Pons (tissue), 1 donor: ENCODE results near the gene PP2D1.
"Not testable (repeated sequence)": the region's sequence is repeated elsewhere in the genome, so short reads cannot be mapped to it uniquely, and the experiment has no call there.

Experiments
- DNase-seq: peaks from one replicate; pipeline ENCODE4 v3.0.0-alpha.2; 2016; ENCODE audit warnings: low spot score

Gene PP2D1

DNA sequence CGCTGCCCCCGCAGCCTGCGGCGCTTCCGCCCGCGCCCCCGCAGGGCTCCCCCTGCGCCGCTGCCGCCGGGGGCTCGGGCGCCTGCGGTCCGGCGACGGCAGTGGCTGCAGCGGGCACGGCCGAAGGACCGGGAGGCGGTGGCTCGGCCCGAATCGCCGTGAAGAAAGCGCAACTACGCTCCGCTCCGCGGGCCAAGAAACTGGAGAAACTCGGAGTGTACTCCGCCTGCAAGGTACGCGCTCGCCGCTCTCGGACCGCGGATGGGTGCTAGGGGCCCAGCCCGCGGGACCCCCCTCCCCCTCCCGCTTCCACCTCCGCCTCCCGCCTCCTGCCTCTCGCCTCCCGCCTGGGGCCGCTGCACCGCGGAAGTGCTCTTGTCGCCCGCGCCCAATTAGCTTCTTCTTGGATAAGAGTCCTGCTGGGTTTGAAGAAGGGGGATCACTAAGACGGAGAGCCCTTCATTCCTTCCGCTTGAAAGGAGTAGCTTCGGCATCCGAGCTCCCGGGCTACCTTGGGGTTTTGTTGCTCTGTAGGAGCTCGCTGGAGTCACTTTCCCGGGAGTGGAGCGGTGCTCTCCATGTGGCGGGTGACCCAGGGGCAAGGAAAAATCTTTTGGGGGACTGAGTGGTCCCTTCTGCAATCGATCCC, 28.6 kb upstream of the PP2D1 start:
- DNase-seq, result peak; percentile 88

DNA sequence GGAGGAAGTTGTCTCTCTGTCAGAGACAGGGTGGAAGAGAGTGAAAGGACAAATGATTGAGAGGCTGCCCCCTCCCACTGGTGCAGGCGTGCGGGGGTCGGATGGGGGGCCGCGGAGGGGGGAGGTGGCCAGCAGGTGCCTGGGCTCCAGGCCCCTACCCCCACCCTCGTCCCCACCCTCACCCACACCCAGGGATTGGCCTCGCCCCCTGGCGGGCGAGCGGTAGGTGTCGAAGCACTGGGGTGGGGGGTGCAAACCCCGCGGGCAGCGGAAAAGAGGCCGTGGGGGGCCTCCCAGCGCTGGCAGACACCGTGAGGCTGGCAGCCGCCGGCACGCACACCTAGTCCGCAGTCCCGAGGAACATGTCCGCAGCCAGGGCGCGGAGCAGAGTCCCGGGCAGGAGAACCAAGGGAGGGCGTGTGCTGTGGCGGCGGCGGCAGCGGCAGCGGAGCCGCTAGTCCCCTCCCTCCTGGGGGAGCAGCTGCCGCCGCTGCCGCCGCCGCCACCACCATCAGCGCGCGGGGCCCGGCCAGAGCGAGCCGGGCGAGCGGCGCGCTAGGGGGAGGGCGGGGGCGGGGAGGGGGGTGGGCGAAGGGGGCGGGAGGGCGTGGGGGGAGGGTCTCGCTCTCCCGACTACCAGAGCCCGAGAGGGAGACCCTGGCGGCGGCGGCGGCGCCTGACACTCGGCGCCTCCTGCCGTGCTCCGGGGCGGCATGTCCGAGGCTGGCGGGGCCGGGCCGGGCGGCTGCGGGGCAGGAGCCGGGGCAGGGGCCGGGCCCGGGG, 27.9 kb upstream of the PP2D1 start, which contains the start of gene KAT2B:
Gene KAT2B, plus strand, starts transcription at position 682 of the 783 bp plus-strand sequence. Its CDS starts 32 bp downstream, at position 714.
- DNase-seq, result peak; percentile 91

DNA sequence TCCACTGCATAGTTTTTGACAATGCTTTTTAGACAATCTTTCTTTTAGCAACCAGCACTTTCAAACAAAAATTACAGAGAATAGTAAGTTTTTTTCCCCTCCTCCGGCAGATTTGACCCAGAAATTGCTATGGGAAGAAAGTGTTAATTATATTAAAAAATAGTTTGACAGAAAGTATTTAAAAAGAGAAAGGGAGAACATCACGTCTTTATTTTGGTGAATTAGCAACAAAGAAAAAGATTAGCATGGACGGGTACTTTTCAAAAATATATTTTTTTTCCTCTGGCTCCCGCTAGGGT, 27.4 kb upstream of the PP2D1 start:
- DNase-seq, result no peak

DNA sequence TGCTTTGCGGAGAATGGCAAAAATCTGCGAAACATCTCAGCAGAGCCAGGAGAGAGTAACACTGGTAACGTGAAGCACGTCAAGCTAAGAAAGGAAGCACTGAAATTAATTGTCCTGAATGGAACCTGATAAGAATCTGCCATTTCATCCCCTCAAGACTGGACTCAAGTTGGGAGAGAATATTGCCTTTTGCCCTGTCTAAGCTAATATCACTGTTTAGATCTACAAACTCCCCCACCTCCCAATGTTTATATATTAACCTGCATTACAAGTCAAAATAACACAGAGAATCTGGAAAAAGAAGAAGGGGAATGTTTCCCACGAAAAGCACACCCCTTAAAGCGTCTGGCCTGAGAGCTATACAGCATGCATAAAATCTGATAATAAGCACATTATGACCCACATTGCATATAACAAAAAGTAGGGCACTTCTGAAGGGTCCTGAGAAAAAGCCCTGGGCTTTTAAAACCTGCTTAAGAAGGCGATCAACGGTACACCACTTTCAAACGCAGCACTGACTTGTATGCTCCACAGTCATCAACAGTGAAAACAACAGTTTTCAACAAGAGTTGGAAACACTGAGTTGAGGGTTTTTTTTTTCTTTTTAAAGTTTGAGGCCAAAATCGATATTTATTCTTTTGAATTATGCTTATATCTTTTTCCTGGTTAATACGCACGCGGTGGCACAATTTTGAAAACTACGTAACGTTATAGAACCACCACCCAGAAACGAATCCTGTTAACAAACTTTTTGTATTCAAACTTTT, 26.8 kb upstream of the PP2D1 start:
- DNase-seq, result peak; percentile 57

DNA sequence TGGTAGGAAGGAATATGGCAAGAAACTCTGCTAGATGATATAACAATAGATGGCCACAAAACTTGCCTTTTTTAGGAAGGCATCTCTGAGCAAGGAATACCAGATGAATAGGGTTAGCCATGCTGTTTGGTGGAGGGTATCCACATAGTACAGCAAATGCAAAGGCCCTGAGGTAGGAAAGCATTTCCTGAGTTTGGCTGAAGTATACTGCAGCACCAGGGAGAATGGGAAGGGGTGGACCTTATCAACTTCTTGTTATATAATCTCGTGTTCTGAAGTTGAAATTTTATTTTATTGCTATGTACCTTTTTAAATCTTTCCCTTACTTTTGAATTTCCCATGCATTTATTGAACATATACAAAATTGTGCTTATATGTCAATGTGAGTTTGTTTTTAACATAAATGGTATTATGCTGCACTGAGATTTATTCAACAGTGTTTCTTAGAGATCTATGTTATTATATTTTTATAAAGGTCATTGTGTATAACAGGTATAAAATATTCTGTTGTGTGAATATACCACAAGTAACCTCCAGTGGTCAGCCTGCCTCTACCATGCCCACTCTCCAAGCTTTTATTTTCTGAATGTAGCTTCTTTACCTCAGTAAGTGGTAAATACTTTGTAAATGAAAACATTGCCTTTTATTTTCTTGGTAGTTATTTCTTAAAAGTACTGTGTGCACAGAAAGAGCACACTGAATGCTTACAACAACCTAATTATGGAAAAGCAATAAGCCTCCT, 25.4 kb upstream of the PP2D1 start:
- no peak for DNase-seq

DNA sequence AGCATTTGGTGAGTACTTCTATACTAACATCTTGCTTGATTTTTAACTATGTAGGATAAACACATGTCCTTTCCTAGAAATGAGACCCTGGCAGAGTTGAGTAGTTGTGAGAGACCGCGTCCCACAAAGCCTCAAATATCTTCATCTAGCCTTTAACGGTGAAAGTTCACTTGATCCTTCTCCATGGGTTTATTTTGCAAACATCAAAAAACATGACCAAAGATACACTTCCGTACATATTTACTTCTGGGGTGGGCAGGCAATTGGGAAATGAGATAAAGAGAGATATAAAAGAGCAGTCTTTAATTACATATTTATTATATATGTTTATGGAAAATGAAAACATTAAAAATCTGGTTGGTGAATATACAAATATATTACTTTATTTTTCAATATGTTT, 23.0 kb upstream of the PP2D1 start:
- no peak for DNase-seq

DNA sequence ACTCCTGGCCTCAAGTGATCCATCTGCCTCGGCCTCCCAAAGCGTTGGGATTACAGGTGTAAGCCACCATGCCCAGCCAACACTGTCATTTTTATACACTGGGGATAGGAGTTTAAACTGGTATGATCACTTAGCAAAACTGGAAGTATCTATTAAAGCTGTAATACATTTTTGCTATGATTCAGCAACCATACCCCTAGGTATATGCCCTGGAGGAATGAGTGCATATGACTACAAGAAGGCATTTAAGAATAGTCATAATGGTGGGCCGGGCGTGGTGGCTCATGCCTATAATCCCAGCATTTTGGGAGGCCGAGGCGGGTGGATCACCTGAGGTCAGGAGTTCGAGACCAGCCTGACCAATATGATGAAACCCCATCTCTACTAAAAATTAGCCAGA, 19.9 kb upstream of the PP2D1 start:
- DNase-seq, result not testable (repeated sequence)

DNA sequence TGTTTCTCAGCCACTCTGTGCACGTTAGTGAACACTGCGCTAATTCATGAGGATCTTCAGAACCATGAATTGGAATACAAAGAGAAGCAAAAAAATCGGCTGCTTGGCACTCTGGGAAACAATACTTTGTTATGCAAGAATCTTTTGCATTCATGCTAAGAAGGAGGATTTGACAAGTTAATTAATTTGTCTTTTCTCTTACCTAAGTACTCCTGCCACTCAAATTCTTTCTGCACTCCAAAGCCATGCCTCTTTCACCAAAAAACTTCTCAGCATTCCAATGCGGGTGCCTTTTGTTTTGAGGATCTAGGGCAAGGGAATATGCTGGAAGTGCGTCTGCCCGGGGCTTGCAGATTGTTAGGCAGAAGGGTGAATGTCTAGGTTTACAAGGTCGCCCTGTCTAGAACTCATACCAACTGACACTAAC, 16.9 kb upstream of the PP2D1 start:
- peak; percentile 51 for DNase-seq

DNA sequence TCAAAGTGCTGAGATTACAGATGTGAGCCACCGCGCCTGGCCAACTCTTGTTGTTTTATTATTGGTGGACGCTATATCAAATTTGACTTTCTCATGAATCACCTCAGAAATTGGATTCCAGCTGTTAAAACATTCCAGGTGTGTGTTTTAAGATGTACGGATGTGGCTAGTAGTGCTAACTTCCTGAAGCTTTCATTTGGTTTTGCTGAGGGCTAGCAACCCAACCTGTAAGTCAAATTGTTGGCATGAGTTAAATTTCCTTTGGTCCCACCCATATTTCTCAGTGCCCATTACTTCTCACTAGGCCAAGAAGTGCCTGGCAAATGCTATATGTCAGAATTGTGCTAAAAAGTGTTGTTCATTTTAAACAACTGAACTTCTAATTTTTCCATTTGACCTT, 15.1 kb upstream of the PP2D1 start:
- no peak for DNase-seq

DNA sequence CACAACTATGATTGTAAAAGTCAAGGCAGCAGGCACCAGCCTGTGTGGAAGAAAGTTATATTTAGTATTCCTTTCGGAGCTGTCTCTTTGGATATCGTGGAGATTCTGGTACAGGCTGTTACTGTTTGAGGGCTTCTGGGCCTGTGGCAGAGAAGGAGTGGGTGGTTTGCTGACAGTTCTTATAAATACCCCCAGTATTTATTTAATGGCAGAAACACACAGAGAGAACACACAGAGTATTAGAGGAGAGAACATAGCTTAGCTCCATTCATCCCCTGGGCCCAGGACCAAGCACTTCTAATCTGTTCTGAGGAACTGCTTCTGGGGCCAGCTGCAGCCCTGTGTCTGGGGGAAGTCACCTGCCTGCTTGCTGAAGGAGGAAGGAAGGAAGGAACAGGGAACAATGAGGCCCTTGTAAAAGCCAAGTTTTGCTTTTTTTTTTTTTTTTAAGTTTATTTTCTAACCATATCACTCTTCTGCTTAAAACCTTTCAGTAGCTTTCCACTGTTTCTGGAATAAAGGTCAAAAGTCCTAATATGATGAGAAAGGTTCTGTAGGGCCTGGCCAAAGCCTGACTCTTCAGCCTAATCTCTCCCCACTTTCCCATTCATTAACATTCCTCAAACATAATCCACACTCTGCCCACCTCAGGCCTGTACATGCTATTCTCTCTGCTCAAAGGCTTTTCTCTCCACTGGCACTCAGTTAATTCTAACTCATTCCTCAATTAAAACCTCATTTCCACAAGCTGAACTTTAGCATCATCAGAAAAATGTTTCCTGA, 11.8 kb upstream of the PP2D1 start:
- DNase-seq, result peak; percentile 79

DNA sequence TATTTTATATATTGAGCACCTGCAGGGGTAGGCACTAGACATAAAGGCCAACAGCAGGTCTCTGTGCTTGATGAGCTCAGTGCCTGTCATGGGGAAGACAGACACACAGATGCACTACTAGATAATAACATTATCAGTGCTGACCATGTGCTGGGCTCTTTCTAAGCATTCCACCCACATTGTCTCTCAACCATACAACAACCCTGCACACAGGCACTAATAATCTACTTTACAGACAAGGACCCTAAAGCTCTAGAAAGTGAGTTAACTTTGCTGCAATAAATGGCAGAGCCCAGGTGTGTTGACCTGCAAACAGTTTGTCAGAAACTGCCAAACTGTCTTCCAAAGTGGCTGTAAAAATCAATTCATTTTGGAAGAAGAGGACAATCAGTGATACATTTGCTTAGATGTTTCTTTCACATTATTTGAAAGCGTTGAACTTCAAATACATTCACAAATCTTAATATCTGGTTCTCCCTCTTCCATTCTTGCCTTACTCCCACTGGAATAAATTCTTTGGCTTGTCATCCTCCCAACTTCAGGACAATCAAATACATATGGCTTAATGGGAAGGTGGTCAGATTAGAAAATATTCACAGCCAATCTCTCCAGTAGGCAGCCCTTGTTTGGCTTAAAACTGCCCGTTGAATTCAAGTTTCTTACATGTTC, 11.0 kb upstream of the PP2D1 start:
- no peak for DNase-seq

DNA sequence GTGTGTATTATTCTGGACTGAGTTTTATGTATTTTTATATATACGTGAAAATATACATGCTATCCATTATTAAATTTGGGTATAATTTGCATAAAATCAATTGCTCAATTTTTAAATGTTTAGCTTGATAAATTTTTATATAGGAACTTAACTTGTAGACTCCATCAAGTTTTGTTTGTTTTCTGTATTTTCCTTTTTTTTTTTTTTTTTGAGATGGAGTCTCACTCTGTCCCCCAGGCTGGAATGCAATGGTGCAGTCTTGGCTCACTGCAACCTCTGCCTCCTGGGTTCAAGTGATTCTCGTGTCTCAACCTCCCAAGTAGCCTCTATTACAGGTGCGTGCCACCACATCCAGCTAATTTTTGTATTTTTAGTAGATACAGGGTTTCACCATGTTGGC, 4.0 kb upstream of the PP2D1 start:
- DNase-seq, result not testable (repeated sequence)

DNA sequence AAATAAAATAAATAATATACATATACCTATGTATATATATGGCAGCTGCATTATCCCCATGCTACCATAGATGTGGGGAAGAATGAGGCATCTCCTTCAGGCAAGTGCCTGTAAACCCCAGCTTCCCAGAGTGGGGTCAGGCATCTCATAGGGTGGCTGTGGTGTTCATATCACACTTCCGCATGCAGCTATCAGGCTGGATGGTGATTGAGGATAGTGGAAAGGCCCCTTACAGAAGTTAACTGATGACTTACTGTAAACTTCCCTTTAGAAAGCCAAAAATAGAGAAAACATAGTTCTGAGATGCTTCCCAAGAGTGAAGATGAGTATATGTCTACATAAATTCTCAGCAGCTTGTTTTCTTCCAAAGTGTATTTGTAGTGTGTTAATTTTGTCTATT, 3.5 kb upstream of the PP2D1 start:
- DNase-seq, result no peak

DNA sequence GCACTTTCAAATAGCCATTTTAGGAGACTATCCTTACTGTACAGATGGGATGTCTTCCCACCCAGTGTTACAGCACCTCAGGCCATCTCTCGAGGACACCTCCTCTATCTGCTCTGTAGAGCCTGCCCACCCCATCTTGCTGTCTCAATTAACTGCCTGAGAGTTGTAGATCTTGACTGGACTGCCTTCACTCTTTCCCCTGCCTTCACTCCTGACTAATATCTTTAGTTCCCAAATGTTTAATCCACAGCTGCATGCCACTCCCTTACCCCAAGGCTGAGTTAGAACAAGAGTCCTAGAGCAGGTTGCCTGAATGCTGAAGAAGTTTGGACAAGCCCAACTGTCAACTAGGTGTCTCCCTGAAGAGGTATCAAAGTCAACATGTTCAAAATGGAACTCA, 1.3 kb upstream of the PP2D1 start:
- no peak for DNase-seq

DNA sequence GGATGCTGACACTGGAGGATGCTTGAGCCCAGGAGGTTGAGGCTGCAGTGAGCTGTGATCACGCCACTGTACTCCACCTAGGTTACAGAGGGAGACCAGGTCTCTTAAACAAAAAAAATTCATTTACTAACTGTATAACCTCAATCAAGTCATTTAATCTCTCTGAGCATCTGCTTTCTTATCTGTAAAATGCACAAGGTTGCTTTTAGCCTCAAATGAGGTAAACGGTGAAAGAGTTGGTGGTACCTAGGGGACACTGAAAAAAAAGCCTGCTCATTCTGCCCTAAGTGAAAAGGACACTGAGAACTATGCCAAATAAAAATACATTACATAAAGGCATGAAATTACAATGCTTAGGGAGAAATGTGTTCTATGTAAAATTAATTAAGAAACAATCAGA, 3.4 kb downstream of the PP2D1 start:
- DNase-seq, result no peak

DNA sequence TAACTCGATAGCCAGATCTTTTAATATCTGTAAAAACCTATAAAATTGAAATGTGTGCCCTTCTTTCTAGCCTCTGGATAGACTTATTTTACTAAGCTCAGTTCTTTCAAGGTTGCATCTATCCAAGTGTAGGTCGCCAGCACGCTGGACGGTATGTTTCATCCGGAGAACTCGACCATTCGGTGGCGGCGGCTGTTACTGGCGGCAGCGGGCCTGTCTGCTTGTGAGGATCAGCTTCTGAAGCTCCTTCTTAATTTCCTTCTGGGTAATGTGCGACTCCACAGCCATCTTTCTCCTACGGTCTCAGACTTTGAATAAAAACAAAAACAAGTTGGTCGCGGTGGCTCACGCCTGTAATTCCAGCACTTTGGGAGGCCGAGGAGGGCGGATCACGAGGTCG, 4.1 kb downstream of the PP2D1 start:
- no peak for DNase-seq

DNA sequence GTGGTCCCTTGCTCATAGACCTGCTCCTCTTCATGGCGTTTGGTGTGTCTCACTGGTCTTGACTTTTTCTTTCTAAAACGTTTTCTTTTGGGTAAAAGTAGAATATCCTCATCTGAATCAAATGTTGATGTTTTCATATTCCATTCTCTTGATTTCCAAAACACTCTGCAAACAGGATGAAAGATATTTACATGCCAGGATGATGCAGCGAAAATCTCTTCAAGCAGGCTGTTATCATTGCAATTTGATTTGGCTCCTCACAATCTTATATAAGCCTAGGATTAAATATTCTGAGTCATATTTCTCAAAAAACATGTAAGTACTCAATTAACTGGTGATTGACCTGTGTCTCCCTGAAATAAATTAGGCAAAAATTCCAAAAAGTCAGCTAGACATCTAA, 10.1 kb downstream of the PP2D1 start:
- no peak for DNase-seq

DNA sequence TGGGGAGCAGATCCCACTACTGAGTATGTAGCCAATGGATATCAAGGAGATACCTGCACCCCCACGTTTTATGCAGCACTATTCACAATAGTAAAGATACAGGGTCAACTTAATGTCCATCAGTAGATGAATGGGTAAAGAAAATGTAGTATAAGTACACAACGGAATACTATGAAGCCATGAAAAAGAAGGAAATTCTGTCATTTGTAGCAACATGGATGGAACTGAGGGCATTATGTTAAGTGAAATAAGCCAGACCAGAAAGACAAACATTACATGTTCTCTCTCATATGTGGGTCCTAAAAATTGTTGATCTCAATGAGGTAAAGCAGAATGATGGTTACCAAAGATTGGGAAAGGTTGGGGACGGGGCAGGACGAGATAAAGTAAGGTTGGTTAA, 14.6 kb downstream of the PP2D1 start:
- no peak for DNase-seq

DNA sequence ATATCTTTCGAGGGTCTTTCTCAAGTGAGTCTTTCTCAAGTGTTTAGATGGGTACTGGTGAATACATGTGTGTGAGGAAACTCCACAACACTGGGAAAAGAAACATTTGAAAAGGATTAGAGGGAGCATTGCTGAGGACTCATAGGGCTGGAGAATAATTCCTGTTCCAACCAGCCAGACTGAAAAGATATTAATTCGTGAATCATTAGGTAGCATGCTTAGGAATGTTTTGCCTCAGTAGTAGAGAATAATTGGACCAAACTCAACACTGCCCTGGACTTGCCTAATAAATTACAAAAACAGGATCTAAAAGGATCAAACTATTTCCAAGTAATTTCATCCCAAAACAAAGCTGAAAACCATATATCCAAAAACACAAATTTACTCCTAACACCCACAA, 17.3 kb downstream of the PP2D1 start:
- no peak for DNase-seq

DNA sequence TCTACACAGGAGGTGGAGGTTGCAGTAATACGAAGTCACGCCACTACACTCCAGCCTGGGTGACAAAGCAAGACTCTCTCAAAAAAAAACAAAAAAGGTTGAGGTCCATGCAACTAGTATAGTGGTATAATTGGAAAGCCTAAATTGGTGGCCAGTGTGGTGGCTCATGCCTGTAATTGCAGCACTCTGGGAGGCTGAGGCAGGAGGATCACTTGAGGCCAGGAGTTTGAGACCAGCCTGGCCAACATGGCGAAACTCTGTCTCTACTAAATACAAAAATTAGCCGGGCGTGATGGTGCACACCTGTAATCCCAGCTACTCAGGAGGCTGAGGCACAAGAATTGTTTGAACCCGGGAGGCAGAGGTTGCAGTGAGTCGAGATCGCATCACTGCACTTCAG, 23.2 kb downstream of the PP2D1 start:
- not testable (repeated sequence) for DNase-seq

DNA sequence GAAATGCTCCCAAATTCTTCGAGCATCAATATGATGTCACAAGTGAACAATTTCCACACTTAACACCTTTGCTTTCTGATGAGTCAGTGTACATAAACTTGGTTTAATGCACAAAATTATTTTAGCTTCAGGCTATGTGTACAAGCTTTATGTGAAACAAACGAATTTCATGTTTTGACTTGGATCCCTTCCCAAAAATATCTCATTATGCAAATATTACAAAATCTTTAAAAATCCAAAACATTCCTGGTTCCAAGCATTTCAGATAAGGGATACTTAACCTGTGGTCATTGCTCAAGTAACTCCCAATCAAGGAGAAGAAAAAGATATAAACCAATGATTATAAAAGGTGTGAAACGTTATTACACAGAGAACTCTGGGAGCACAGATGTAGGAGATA, 40.0 kb downstream of the PP2D1 start:
- DNase-seq, result no peak
